Epithelial cell of esophagus (primary cell): ENCODE measurements around the gene NAT8L.

Source experiments
- DNase-seq: peaks from one replicate; pipeline ENCODE4 v3.0.0; 2010; ENCODE audit warnings: low read depth
- H3K4me3 ChIP-seq: 2 replicates; pipeline ENCODE4 v1.5.1; 2011; ENCODE audit warnings: mild to moderate bottlenecking, low read length, control low read depth
- CTCF ChIP-seq: IDR thresholded peaks from 2 replicates; pipeline ENCODE4 v1.5.1; 2011; ENCODE audit warnings: low read depth, mild to moderate bottlenecking, low read length, control low read depth, inconsistent platforms; ENCODE audit not compliant: insufficient read depth; ENCODE audit errors: missing control alignments

The NAT8L gene

GRCh38 chr4:2116687-2117400 is 57.7 kb downstream of the NAT8L start:
- DNase-seq = no peak
- no peak overlapping the region for H3K4me3 ChIP-seq
- no peak for TF ChIP-seq CTCF
